COR-L47 (cell line): ENCODE measurements around the gene TOPAZ1.
"Not testable (repeated sequence)": the region's sequence is repeated elsewhere in the genome, so short reads cannot be mapped to it uniquely, and the experiment has no call there.

Source experiments
- DNase-seq: peaks from one replicate; lab custom pipeline; 2025; lab: John Stamatoyannopoulos, UW

Gene TOPAZ1

DNA sequence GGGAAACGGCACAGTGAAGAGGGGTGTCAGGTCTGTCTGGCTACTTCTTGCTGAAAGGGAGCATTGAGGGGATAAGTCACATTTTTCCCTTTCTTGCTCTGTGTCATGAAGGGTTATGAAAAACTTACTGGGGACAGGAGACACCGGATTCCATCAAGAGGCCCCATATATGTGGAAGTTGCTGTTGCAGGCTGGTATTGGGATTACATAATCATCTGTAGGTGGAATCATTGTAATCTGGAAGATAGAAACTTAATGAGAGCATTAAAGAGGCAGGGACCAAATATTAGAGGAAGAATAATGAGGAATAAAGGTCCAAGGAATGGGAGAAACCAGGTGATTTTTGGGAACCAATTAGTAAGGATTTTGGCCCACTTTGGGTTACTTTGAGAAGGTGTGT is 92.6 kb downstream of the TOPAZ1 start:
- DNase-seq, result no peak

DNA sequence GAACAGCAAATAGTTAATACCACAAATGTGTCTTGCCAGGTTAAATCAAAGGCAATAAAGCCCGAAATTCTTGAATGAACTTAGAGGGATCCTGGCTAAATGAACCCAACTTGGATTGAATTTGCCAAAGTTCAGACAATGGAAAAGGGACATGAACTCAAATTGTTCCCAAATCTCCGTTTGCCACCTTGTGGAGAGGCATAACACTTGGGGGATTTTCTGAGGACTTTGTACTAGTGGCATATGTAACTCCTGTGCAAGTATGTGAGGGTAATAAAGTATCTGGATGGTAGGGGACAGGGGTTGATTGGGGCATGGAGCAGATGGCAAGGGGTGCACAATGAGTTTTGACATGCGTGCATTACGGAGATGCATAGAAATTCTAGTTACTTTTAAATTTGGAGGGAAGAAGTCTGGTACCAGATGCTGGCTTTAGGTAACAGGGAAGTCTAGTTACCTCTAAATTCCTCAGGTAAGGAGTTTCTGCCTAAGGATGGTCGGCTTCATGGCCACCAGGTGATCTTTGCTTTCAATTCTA is 95.6 kb downstream of the TOPAZ1 start:
- no peak for DNase-seq

DNA sequence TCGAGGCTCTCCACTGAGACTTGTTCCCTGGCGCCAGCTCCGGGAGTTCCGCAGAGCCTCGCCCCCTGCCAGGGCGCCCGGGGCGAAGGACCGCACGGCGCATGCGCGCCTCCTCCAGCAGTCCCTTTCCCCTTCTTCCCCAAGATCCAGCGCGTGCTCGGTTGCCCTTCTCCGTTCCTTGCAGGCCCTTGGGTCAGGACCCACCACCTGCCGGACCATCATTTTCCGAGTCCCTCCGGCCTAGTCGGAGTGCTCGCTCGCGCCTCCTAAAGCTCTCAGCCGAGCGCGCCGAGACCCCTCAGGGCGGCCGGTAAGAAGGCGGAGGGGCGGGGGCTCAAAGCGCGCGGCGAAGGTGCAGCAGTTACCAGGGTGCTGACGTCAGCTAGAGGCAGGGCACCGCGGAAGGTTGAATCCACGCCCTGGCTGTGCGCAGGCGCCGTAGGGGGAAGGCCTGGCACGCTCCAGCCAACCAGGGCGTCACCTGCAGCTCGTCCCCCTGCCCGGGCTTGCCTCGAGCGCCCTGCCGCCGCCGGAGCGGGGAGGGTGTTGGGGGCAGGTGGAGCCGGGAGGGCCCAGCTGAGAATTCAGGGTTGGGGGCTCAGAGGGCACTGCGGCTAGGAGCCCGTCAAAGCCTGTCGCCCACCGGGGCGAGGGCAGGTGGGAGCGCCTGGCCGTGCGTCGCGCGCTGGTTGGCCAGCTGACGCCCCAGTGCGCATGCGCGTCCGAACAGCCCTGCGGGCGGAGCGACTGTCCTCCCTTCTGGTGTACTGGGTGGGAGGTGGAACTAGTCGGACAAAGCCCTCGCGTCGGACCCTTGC is 96.5 kb downstream of the TOPAZ1 start, which contains the start of gene TCAIM:
TCAIM (plus strand) TSS at position 757 of the 818 bp plus-strand sequence. CDS start 16,017 bp downstream, outside the sequence.
- peak; percentile 88 for DNase-seq

DNA sequence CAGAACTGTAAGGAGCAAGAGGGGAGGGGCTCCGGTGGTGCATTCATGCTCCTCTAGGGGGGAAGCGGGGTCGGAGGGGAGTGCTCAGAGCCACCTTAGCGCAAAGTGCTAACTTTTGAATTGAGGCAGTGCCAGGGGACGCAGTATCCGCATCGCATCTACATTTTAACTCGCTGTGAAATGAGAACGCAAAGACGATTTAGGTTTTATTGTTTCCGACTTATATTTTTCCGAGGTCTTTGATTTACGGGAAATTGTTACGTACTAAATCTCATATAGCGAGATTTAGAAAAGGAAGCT is 97.1 kb downstream of the TOPAZ1 start:
- no peak for DNase-seq

DNA sequence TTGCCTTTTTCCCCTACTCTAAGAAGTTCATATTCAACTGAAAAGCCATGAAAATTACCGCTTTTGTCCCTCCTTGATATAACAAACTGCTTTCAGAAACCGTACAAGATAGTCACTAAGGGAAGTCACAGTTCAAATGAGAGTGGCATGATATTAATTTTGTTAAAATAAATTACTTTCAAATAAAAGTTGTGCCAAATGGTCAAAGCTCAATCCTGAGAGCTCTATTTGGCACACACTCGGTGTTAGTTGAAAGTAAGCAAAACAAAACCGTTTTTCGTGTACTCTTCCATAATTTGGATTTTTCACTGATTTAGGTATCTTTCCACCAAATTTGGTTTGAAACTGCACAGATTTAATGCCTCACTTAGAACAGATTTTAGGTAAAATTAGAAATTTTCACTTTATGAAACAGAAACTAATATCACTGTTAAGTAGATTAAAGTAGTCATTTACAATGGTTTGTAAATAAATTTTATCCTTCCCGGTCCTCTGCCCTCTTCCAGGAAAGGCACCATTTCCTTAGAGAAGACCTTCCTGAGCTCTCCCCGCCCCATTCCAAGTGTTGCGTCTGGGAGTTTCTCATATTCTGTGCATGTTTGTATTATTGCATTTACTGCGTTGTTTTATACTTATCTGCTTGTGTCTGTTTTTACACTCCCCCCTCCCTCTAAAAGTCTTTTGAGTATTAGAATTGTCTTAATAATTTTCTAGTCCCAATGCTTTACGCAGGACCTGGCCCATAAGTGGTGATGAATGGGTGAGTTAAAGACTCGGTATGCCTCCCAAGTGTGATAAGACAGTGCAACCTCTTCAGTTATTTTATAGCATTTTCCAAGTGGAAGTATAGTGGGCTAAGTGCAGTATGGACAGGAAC is 97.7 kb downstream of the TOPAZ1 start:
- no peak for DNase-seq

DNA sequence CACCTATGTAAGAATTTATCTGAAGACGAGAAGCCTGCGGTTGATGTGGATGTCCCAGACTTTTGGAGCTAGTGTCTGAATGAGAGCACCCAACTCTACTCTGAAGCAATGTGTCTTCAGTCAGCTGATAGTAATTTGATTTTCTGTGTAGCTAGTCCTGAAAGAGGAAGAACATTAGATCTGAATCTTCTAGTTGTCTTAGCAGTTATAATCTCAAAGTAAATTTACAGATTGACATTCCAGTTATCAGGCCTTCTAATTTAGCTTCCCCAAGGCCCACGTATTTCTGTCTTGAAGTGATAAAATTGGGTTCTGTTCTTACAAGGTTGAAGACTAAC is 98.3 kb downstream of the TOPAZ1 start:
- no peak for DNase-seq

DNA sequence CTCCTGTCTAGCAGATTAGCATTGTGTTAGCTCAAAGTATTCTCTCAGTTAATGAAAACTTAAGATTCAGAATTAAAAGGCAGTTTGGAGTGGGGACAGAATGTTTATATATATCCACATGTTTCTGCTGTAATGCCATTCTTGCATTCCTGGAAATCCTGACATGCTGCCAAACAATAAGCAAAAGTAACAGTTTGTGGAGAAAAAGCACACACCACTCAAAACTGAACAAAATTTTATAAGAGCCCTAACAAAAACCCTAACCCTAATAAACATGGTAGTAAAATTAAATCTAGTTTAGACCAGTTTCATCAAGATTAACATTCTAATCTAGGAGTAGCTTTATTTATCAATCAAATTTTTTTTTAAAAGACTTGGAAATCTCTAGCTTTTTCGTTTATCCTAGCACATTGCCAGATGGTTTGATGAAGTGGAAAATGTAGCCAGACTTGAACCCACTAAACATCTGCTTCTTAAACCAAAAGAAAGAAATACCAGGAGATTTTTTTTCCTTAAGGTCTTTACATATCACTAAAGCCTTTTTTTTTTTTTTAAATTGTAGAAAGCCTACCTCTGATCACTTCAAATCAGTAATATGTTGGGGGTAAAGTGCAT is 100.6 kb downstream of the TOPAZ1 start:
- no peak for DNase-seq

DNA sequence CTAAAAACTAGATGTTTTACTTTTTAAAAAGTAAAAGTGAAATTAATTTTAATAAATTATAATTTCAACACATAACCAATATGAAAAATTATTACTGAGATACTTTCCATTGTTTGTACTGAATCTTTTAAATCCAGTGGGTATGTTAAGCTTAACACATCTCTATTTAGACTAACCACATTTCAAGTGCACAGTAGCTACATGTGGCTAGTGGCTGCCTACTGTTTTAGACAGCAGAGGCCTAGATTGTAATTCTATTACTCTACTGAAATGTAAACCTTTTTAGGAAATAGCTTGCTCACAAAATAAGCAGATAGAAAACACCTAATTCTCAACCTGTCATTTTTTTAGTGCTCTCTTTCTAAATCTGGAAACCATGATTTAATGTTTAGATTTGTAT is 101.7 kb downstream of the TOPAZ1 start:
- no peak for DNase-seq

DNA sequence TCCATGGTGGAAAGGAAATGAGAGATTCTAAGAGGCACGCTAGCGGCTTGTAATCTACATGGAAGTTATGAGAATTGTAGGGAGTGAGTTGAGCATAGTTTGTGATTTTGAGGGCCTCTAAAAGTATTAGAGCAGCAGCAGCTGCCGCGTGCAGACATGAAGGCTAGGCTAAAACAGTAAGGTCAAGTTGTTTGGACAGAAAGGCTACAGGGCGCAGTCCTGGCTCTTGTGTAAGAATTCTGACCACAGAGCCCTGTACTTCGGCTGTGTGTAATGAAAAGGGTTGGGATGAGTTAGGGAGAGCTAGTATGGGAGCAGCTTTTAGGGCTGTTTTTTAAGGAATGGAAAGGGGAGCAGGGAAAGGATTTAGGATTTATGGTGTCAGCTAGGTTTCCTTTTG is 104.9 kb downstream of the TOPAZ1 start:
- DNase-seq, result not testable (repeated sequence)

DNA sequence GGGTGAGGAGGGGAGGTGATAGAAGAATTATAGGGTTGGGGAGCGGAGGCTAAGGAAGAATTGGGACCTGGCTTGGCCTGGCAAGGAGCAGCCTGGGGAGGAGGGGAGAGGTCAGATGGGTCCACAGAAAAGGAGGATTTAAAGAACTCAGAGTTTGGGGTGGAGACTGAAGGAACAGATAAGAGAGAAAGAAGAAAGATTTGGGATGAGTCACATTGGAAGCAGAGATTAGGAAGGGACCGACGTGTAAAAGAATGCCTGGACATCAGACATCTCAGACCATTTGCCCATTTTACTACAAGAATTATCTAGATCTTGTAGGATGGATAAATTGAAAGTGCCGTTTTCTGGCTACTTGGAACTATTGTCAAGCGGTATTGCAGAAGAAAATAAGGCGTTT is 107.3 kb downstream of the TOPAZ1 start:
- DNase-seq, result no peak

DNA sequence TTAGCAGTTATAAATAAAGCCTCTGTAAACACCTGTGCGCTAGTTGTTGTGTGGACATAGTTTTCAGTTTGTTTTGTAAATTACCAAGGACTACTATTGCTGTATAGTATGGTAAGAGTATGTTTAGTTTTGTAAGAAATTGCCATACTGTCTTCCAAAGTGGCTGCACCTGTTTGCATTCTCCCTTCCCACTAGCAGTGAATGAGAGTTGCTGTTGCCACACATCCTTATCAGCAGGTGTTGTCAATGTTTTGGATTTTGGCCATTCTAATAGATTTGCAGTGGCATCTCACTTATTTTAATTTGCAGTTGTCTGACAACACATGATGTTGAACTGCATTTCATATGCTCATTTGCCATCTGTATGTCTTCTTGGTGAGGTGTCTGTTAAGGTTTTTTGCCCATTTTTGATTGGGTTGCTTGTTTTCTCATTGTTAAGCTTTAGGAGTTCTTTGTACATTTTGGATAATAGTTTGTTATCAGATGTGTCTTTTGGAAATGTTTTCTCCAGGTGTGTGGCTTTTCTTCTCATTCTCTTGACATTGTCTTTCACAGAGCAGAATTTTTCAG is 111.8 kb downstream of the TOPAZ1 start:
- DNase-seq, result no peak

DNA sequence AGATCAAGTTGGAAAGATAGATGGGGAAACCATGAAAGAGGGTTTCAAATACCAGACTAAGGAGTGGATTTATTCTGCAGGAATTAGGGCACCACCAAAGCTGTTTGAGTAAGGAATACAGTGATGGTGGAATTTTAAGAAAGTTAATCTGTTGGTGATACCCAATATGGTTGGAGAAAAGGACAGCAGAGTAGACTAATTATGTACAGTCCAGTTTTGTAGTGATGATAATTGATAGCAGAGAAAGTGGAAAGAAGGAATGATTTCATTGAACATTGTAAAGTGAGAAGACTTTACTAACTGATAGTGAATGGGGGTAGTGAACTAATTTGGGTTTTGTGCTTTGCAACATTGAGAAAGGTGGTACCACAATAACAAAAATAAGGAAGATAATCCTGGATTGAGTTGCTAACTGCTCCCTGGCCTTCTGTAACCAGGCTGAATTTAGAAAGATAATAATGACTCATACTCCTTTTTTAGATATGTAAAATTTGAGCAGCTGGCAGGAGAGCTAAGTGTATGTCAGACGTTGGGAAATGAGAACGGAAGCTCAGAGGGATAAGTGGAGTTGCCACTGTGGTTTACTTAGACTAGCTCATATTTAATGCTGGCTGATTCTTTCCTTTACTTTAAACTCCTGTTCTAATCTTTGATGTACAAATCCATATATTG is 113.8 kb downstream of the TOPAZ1 start:
- no peak for DNase-seq

DNA sequence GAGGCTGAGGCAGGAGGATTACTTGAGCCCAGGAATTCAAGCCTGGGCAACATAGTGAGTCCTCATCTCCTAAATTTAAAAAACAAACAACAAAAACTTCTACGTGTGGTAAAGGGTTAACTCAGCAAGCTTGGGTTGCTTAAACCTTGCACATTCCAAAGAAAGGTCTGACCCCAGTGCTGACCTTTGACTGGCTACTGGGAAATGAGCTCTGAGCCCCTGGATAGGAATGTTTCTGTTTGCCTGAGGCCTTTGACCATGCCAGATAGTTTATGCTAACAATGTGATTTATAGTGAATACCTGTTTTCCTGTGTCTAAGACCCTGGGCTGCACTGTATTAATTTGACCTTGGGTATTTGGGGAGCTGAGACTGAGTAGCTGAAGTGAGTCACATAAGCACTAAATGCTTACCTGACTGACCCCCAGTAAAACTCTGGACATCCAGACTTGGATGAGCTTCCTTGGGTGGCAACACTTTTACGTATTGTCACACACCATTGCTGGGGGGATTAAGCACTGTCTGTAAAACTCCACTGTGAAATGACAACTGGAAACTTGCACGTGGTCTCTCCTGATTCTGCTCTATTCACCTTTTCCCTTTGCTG is 117.6 kb downstream of the TOPAZ1 start:
- DNase-seq, result no peak

DNA sequence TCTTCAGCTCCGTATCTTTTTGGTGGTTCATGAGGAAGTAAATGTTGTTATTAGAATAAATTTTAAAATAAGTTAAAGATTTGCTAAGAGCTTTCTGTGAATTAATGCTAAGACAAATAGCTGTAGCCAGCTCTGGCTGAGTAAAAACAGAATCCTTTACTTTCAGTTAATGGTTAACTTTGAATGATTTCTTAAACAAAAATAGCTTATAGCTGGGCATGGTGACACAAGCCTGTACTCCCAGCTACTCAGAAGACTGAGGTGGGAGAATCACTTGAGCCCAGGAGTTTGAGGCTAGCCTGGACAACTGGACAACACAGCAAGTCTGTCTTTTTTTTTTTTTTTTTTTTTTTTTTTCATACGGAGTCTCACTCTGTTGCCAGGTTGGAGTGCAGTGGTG is 121.9 kb downstream of the TOPAZ1 start:
- DNase-seq, result no peak

DNA sequence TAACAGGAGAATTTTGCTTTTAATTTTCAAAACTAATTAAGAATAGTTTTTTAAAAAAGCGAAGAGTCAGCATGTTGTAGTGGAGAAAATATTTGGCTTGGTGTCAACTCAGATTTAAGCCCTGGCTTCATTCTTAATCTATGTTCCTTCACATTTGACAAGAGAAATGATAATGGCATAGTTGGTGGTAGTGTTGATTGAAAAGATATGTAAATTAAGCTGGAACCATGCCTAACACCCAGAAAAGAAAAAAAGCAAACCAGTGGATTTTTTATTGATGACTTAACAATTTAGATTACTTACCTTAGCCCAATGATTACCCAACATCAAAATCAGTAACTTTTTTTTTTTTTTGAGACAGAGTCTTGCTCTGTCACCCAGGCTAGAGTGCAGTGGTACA is 124.3 kb downstream of the TOPAZ1 start:
- no peak for DNase-seq

DNA sequence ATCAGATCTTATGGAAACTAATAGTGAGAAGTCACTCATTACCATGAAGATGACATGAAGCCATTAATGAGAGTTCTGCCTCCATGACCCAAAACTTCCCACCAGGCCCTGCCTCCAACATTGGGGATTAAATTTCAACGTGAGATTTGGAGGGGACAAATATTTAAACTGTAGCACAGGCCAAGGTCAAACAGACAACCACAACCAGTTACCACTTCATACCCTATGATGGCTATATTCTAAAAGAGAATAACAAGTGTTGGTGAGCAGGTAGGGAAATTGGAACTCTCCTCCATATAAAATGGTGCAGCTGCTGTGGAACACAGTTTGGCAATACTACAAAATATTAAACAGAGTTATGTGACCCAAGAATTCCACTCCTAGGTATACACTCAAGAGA is 133.8 kb downstream of the TOPAZ1 start:
- DNase-seq, result no peak
